Bronchial epithelial cell (primary cell): ENCODE results near the gene MMAB. TPM values are rescaled to one million over a fixed set of nuclear protein-coding genes. Genes with fewer than 3 reads are reported as not detected.

Experiments used
- DNase-seq: peaks from one replicate; pipeline ENCODE4 v3.0.0-alpha.2; 2010; ENCODE audit warnings: low read depth
- FAIRE-seq: peaks from 2 replicates; lab custom pipeline; 2011; peaks lifted over from hg19 to GRCh38; lab: Jason Lieb, UNC
- H3K27me3 ChIP-seq: 2 replicates; pipeline ENCODE4 v1.5.1; 2011; ENCODE audit warnings: low read length; ENCODE audit not compliant: control insufficient read depth, insufficient read depth
- H3K36me3 ChIP-seq: 2 replicates; pipeline ENCODE4 v1.5.1; 2011; ENCODE audit warnings: low read length; ENCODE audit not compliant: control insufficient read depth, insufficient read depth
- H3K4me3 ChIP-seq: 2 replicates; pipeline ENCODE4 v1.5.1; 2011; ENCODE audit warnings: mild to moderate bottlenecking, low read depth, low read length, control low read depth
- CTCF ChIP-seq: IDR thresholded peaks from 2 replicates; pipeline ENCODE4 v1.5.1; 2011; ENCODE audit warnings: mild to moderate bottlenecking, moderate library complexity, low read length, control low read depth, inconsistent platforms; ENCODE audit not compliant: insufficient read depth, severe bottlenecking
- total RNA-seq: library from RNA; depleted of rRNA; stranded (reverse); fragments of >200 nt; gene quantifications from 2 replicates; pipeline ENCODE4 v1.2.1, GENCODE V29; 2014

Gene MMAB
- total RNA-seq, 1 donor from 2014 or later, result 36.9 TPM

DNA sequence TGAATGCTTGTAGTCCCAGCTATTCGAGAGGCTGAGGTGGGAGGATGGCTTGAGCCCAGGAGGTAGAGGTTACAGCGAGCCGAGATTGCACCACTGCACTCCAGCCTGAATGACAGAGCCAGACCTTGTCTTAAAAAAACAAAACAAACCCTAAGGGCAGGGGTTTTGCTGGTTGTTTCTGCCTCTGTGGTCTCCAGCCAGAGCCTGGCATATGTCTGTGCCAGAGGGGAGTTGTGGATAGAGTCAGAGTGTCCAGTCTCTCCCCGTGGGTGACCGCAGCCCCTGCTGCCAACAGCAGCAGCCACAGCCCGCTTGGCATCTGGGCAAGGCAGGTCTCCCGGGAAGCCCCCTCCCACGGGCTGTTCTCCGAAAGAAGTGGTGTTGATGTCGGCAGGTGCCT, 37.9 kb upstream of the MMAB start:
- Histone ChIP-seq H3K27me3 (peaks cover 10% of the 10 kb centered on the region), H3K4me3 (no peak overlapping the region), H3K36me3 (no peaks in the 10 kb centered on the region)
- no peak for DNase-seq
- no peak for FAIRE-seq
- TF ChIP-seq CTCF, result no peak

GRCh38 chr12:109610523-109610922, 37.2 kb upstream of the MMAB start:
- FAIRE-seq (no peak), DNase-seq (no peak)
- TF ChIP-seq CTCF, result no peak
- peaks cover 11% of the 10 kb centered on the region for H3K27me3 ChIP-seq
- H3K36me3 ChIP-seq, result no peaks in the 10 kb centered on the region
- H3K4me3 ChIP-seq, result no peak overlapping the region

- no peak overlapping the region for H3K4me3 ChIP-seq
- TF ChIP-seq CTCF, result no peak
- H3K27me3 ChIP-seq, result peaks cover 14% of the 10 kb centered on the region
- no peaks in the 10 kb centered on the region for H3K36me3 ChIP-seq
- FAIRE-seq (no peak), DNase-seq (no peak)
Measured at GRCh38 chr12:109609342-109609741, 36.0 kb upstream of the MMAB start.

- no peak for TF ChIP-seq CTCF
- no peak overlapping the region for H3K4me3 ChIP-seq
- FAIRE-seq, result no peak
- peaks cover 14% of the 10 kb centered on the region for H3K27me3 ChIP-seq
- H3K36me3 ChIP-seq, result no peaks in the 10 kb centered on the region
- DNase-seq, result no peak
Measured at GRCh38 chr12:109608793-109609192, 35.5 kb upstream of the MMAB start.

DNA sequence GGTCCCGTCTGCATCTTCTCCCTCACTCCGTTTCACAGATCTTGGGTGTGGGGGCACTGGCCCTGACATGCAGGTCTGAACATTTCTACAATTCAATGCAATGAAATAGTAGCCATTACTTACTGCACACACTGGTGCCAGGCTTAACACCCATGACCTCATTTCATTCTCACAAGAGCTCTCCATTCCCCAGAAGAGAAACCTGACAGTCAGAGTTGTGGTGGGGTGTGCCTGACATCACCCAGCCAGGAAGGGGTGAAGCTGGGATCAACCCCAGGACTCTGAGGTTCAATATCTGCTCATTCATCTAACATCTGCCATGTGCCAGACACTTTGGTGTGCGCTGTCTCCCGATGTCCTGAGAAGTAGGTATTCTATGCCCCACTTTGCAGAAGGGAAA, 35.0 kb upstream of the MMAB start:
- TF ChIP-seq CTCF, result no peak
- no peaks in the 10 kb centered on the region for H3K36me3 ChIP-seq
- FAIRE-seq (peak; percentile 86), DNase-seq (no peak)
- peaks cover 14% of the 10 kb centered on the region for H3K27me3 ChIP-seq
- H3K4me3 ChIP-seq, result no peak overlapping the region

DNA sequence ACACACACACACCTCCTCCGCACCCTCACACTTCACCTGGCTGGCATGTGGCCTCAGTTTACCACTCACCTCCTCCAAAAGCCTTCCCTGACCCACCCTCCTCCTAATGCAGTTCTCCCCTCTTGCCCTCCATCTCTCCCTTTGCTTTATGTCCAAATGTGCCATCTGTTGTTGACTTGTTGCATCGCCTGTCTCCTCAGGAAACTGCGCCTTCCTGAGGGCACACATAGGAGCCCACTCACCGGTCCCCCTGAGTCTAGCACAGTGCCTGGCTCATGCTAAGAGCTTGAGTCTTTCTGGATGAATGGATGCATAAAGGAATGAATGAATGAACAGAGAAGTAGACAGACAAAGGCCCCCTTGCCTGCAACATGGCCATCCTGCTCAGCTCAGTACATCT, 34.3 kb upstream of the MMAB start:
- DNase-seq, result no peak
- FAIRE-seq, result peak; percentile 32
- no peak for TF ChIP-seq CTCF
- no peak overlapping the region for H3K4me3 ChIP-seq
- H3K27me3 ChIP-seq, result peaks cover 14% of the 10 kb centered on the region
- H3K36me3 ChIP-seq, result no peaks in the 10 kb centered on the region
